COLO668 (cell line): ENCODE data around the gene GOLGA6D.
"Not testable (repeated sequence)": the region's sequence is repeated elsewhere in the genome, so short reads cannot be mapped to it uniquely, and the experiment has no call there.

Experiments used
- DNase-seq: peaks from one replicate; lab custom pipeline; 2025; ENCODE audit not compliant: unreplicated experiment; lab: John Stamatoyannopoulos, UW

The GOLGA6D gene, protein sequence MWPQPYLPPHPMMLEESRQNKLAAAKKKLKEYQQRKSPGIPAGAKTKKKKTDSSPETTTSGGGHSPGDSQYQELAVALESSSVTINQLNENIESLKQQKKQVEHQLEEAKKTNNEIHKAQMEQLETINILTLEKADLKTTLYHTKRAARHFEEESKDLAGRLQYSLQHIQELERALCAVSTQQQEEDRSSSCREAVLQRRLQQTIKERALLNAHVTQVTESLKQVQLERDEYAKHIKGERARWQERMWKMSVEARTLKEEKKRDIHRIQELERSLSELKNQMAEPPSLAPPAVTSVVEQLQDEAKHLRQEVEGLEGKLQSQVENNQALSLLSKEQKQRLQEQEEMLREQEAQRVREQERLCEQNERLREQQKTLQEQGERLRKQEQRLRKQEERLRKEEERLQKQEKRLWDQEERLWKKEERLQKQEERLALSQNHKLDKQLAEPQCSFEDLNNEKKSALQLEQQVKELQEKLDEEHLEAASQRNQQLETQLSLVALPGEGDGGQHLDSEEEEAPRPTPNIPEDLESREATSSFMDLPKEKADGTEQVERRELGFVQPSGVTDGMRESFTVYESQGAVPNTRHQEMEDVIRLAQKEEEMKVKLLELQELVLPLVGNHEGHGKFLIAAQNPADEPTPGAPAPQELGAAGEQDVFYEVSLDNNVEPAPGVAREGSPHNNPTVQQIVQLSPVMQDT

GRCh38 chr15:75282572-75282971, at the start of gene GOLGA6D:
GOLGA6D (plus strand) TSS chr15:75282835; CDS start chr15:75282876, 41 bp downstream.
- not testable (repeated sequence) for DNase-seq

DNA sequence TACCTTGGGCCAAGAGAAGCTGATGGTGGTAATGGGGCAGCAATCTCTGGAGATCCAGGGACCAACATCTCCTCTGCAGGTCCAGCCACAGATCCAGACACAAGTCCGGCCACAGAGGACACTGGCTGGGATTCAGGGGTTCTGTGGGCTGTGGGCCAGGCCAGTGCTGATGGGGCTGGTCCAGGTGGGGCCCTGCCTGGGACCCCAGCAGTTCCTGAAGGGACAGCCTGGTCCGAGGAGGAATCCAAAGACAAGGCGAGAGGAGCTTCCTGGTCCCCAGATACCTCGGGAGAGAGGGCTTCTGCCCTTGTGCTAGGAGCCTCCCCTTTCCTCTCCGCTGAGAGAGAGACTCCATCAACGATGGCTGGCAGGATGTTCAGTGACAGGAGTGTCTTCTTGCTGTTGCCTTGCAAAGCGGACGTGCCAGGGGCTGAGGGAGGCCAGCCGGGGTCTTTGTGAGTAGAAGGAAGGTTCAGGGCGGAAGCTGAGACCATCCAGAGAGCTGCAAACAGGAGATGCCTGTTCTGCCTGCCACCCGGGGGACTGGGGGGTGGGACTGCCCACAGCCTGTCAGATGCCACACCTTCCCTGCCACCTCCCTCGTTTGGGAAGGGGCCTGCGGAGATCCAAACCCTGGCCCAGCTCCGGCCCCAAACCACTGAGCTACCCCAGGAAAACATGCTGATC, 49.0 kb upstream of the GOLGA6D start:
- DNase-seq, result no peak

GRCh38 chr15:75234191-75234810, 48.3 kb upstream of the GOLGA6D start:
- DNase-seq, result no peak

DNA sequence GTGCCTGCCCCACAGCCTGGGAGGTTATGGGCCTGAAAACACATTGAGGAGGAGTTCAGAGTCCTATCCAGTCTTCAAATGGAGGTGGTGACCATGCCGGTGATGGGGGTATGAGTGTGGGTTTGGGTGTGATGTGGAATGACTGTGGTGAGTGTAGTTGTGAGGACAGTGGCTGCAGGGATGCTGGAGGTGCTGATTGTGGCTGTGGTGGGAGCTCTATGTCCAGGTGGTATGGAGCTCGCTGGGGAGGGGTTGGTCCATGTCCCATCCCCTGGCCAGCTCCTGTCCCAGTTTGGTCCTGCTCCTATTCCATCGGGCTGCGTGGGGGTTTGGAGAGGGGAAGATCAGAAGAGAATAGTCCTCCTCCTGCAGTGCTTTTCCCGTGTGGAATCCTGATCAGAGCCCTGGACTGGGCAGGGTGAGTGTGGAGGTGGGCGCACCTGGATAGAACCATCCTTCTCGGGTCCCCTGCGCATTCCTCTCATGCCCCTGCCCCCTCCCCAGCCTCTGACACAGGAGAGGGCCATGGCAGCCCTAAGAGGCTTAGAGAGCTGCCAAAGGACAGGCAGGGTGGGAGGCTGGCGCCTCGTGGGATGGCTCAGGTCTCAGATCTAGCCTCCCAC, 47.5 kb upstream of the GOLGA6D start:
- DNase-seq, result no peak

GRCh38 chr15:75235760-75236729, 46.6 kb upstream of the GOLGA6D start:
- no peak for DNase-seq

DNA sequence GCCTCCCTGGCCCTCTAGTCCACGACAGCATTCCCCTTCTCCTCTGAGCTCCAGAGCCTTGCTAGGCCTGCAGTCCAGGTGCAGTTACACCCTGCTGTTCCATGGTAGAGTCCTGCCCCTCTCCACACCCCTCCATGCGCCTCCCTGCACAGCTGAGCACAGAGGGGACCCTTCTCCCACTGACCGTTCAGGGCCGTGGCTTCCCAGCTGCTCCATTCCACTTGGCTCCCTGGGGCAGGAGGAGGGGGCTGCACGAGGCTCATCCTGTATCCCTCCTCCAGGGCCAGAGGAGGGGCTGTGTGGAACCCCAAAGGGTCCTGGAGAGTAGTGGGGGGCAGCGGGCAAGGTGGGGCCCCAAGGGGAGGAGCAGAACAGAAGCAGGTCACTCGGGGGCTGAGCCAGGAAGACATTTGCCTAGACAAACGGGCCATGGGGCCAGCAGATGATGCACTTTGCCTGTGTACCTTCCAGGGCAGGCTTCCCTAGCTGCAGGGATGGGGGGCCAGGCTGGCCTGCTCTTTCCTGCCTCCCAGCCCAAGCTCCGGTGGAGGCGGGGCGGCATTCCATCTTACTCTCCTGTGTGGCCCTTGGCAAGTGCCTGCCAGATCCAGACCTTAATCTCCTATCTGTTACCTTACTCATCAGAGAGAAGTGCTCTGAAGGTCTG, 45.2 kb upstream of the GOLGA6D start:
- DNase-seq, result no peak

DNA sequence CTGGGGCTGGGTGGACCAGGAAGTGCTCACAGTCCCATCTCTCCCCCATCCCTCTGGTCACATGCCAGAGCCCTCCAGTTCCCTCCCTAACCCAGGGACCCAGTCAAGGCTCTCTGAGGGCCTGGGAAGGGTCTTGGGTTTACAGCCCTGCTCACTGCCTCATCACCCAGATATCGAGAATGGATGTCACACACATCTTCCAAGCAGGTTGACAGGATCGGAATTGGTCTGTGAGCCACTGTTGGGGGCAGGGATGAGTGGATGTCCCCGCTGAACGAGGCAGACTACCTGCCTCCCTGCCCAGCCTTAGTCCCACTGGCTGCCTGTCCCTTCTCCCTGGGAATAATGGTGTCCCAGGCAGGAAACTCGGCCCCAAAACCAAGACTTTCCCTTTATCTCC, 44.5 kb upstream of the GOLGA6D start:
- DNase-seq, result no peak

DNA sequence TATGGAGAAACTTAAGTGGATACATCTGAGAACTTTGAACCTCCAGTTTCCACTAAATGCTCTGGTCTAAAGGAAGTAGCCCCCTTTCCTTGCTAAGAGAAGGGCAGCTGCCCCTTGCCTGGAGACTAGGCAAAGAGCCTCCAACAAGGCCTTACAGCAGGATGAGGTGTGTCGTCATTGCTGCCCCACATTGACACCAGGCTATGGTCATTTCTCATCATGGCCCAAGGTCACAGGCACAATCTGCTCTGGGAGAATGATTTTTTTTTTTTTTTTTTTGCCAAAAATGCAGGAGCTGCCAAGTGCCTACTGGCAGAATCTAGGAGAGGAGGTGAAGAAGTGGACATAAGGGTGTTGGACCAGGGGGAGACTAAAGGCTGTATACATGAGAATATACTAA, 36.9 kb upstream of the GOLGA6D start:
- not testable (repeated sequence) for DNase-seq

GRCh38 chr15:75248991-75249390, 33.6 kb upstream of the GOLGA6D start:
- DNase-seq, result peak; percentile 24

- DNase-seq, result no peak
Measured at GRCh38 chr15:75249726-75250125, 32.9 kb upstream of the GOLGA6D start.

DNA sequence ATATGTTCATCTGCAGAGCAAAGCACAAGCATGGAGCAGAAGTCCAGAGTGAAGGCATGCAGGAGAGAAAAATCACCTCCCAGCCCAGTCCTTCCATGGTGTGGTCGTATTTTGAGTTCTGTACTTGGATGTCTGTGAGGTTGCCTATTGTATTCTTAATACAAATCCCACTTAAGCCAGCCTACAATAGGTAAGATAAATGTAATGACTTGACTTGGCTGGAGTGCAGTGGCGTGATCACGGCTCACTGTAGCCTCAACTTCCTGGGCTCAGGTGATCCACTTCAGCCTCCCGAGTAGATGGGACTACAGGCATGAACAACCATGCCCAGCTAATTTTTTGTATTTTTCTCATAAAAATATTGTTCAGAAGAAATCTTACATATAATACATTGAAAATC, 31.3 kb upstream of the GOLGA6D start:
- not testable (repeated sequence) for DNase-seq

GRCh38 chr15:75252285-75252684, 30.4 kb upstream of the GOLGA6D start:
- DNase-seq, result not testable (repeated sequence)

- DNase-seq, result not testable (repeated sequence)
Measured at GRCh38 chr15:75258034-75258433, 24.6 kb upstream of the GOLGA6D start, which contains the start of gene GOLGA6C. GOLGA6C (plus strand) TSS chr15:75258334; CDS start chr15:75258599, 265 bp downstream.

GRCh38 chr15:75258620-75259343, 23.9 kb upstream of the GOLGA6D start:
- not testable (repeated sequence) for DNase-seq

GRCh38 chr15:75259873-75260272, 22.8 kb upstream of the GOLGA6D start:
- not testable (repeated sequence) for DNase-seq

- DNase-seq, result not testable (repeated sequence)
Measured at GRCh38 chr15:75273751-75274359, 8.8 kb upstream of the GOLGA6D start.

DNA sequence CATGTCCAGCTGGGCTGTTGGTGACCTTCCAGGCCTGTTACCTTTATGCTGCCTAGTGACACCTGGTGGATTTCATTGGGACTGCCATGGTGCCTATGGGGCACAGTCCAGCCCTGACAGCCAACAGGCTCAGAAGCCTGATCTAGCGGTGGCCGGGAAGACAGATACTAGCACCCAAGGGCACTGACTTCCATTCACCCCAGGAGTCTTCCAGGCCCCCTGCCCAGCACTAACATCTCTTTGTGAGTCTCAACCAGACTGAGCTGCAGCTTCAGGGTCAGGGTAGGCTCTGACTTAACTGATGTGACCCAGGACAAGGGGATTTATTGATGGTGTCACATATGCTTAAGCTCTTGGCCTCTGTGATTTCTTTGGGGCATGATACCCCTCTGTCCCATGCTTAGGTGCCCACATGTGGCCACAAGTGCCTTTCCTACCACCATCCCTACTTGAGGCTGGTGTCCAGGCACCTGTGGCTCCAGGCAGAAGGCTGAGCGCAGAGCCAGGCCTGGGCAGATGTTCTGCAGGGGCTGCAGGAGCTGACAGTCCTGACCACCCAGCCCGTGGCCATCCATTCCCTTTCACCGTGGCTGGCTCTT, 8.0 kb upstream of the GOLGA6D start:
- not testable (repeated sequence) for DNase-seq
